MM.1S (cell line): ENCODE data around the gene NTSR1.

Source experiments
- DNase-seq: peaks from one replicate; pipeline ENCODE4 v3.0.0-alpha.2; 2015
- H2AFZ ChIP-seq: fragments of 300-600 bp; sonication (generic); 2 replicates; pipeline ENCODE4 v1.6.0; 2016; ENCODE audit warnings: antibody characterized with exemption, low read length
- H3F3A ChIP-seq: fragments of 300-600 bp; sonication (generic); 2 replicates; pipeline ENCODE4 v1.6.1; 2016; ENCODE audit warnings: mild to moderate bottlenecking, antibody characterized with exemption, low read length, moderate library complexity, mixed read lengths; ENCODE audit not compliant: insufficient read depth
- H3K27ac ChIP-seq: fragments of 300-600 bp; sonication (generic); 2 replicates; pipeline ENCODE4 v1.5.1; 2016; ENCODE audit warnings: mild to moderate bottlenecking, low read length
- H3K27me3 ChIP-seq: fragments of 300-600 bp; sonication (generic); replicated peaks from 2 replicates; pipeline ENCODE4 v1.6.0; 2016; ENCODE audit warnings: low read length; ENCODE audit not compliant: insufficient read depth
- H3K36me3 ChIP-seq: fragments of 300-600 bp; sonication (generic); replicated peaks from 2 replicates; pipeline ENCODE4 v1.6.1; 2016; ENCODE audit warnings: mild to moderate bottlenecking, low read length, mixed read lengths; ENCODE audit not compliant: insufficient read depth
- H3K4me1 ChIP-seq: fragments of 300-600 bp; sonication (generic); 2 replicates; pipeline ENCODE4 v1.6.1; 2016; ENCODE audit warnings: low read length, mixed read lengths
- H3K4me2 ChIP-seq: fragments of 300-600 bp; sonication (generic); 2 replicates; pipeline ENCODE4 v1.6.0; 2016; ENCODE audit warnings: low read depth, low read length
- H3K4me3 ChIP-seq: fragments of 300-600 bp; sonication (generic); 2 replicates; pipeline ENCODE4 v1.5.1; 2016; ENCODE audit warnings: low read length, mixed read lengths
- H3K79me2 ChIP-seq: fragments of 300-600 bp; sonication (generic); 2 replicates; pipeline ENCODE4 v1.6.1; 2016; ENCODE audit warnings: mixed run types, low read length, mixed read lengths
- H3K9ac ChIP-seq: fragments of 300-600 bp; sonication (generic); 2 replicates; pipeline ENCODE4 v1.6.1; 2016; ENCODE audit warnings: low read length, mixed read lengths
- H3K9me2 ChIP-seq: fragments of 300-600 bp; sonication (generic); replicated peaks from 2 replicates; pipeline ENCODE4 v1.6.1; 2016; ENCODE audit warnings: mild to moderate bottlenecking, low read length, mixed read lengths; ENCODE audit not compliant: insufficient read depth
- H3K9me3 ChIP-seq: fragments of 300-600 bp; sonication (generic); replicated peaks from 2 replicates; pipeline ENCODE4 v1.6.1; 2016; ENCODE audit warnings: mild to moderate bottlenecking, low read length, mixed read lengths; ENCODE audit not compliant: insufficient read depth
- H4K20me1 ChIP-seq: fragments of 300-600 bp; sonication (generic); 2 replicates; pipeline ENCODE4 v1.6.1; 2016; ENCODE audit warnings: mild to moderate bottlenecking, low read length, moderate library complexity, mixed read lengths; ENCODE audit not compliant: insufficient read depth
- EZH2 ChIP-seq: fragments of 300-600 bp; sonication (generic); optimal IDR thresholded peaks from 2 replicates; pipeline ENCODE3; 2017; ENCODE audit warnings: low read depth, mild to moderate bottlenecking, antibody characterized with exemption, low read length, mixed read lengths
- EZH2phosphoT487 ChIP-seq: fragments of 300-600 bp; sonication (generic); IDR thresholded peaks from 2 replicates; pipeline ENCODE4 v1.6.1; 2018; ENCODE audit warnings: antibody characterized with exemption, low read length
- TF ChIP-seq, protein P1 (sequence below): fragments of 300-600 bp; sonication (generic); IDR thresholded peaks from 2 replicates; pipeline ENCODE4 v1.5.1; 2016; ENCODE audit warnings: antibody characterized with exemption, low read length, mixed read lengths

NTSR1 gene

GRCh38 chr20:62718546-62718945 lies 9.9 kb downstream of the NTSR1 start:
- Histone ChIP-seq H3K4me1 (no peaks in the 10 kb centered on the region), H3F3A (no peaks in the 10 kb centered on the region), H3K27me3 (peaks cover 99% of the 10 kb centered on the region), H2AFZ (no peak overlapping the region), H3K36me3 (no peaks in the 10 kb centered on the region), H3K9me3 (no peaks in the 10 kb centered on the region), H3K9ac (no peak overlapping the region), H3K9me2 (no peaks in the 10 kb centered on the region), H4K20me1 (no peaks in the 10 kb centered on the region), H3K27ac (no peak overlapping the region), H3K4me3 (no peak overlapping the region), H3K79me2 (no peaks in the 10 kb centered on the region), H3K4me2 (no peak overlapping the region)
- DNase-seq = no peak
- no peak for TF ChIP-seq EZH2
- TF ChIP-seq, protein P1, sequence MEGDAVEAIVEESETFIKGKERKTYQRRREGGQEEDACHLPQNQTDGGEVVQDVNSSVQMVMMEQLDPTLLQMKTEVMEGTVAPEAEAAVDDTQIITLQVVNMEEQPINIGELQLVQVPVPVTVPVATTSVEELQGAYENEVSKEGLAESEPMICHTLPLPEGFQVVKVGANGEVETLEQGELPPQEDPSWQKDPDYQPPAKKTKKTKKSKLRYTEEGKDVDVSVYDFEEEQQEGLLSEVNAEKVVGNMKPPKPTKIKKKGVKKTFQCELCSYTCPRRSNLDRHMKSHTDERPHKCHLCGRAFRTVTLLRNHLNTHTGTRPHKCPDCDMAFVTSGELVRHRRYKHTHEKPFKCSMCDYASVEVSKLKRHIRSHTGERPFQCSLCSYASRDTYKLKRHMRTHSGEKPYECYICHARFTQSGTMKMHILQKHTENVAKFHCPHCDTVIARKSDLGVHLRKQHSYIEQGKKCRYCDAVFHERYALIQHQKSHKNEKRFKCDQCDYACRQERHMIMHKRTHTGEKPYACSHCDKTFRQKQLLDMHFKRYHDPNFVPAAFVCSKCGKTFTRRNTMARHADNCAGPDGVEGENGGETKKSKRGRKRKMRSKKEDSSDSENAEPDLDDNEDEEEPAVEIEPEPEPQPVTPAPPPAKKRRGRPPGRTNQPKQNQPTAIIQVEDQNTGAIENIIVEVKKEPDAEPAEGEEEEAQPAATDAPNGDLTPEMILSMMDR = no peak

DNA sequence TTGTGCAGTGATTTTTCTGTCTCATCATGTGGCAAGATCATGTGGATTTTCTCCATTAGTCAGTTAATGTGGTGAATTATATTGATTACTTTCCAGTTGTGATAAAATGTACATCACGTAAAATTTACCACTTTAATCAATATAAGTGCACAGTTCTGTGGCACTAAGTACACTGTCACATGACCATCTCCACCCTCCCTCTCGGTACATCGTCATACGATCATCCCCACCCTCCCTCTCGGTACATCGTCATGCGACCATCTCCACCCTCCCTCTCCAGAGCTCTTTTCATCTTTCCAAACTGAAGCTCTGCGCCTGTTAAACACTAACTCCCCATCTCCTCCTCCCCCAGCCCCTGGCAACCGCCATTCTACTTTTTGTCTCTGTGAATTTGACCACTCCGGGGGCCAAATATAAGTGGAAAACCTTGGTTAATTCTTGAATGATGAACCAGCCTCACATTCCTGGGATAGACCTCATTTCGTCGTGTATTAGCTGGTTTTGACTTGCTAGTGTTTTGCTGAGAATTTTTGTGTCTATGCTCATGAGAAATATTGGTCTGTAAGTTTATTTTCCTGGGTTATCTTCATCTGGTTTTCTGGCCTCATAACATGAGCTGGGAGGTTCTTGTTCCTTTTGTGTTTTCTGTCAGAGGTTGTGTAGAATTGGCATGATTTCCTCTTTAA lies 10.8 kb downstream of the NTSR1 start:
- no peaks in the 10 kb centered on the region for H3K4me1 ChIP-seq
- no peaks in the 10 kb centered on the region for H3K36me3 ChIP-seq
- no peaks in the 10 kb centered on the region for H3K79me2 ChIP-seq
- H3F3A ChIP-seq = no peaks in the 10 kb centered on the region
- TF ChIP-seq EZH2phosphoT487 (no peak), EZH2 (no peak)
- TF ChIP-seq, protein P1 = no peak
- no peaks in the 10 kb centered on the region for H3K9me3 ChIP-seq
- H3K27ac ChIP-seq = no peak overlapping the region
- H3K9ac ChIP-seq = no peak overlapping the region
- H3K4me3 ChIP-seq = no peak overlapping the region
- DNase-seq = no peak
- H3K4me2 ChIP-seq = no peak overlapping the region
- peaks cover 99% of the 10 kb centered on the region for H3K27me3 ChIP-seq
- H2AFZ ChIP-seq = no peak overlapping the region
- H3K9me2 ChIP-seq = no peaks in the 10 kb centered on the region
- no peaks in the 10 kb centered on the region for H4K20me1 ChIP-seq

GRCh38 chr20:62721511-62722370 lies 13.1 kb downstream of the NTSR1 start:
- Histone ChIP-seq H3K27ac (no peak overlapping the region), H3K9me2 (no peaks in the 10 kb centered on the region), H3K4me2 (no peak overlapping the region), H3K4me1 (no peaks in the 10 kb centered on the region), H3K27me3 (peaks cover 99% of the 10 kb centered on the region), H4K20me1 (no peaks in the 10 kb centered on the region), H3K9ac (no peak overlapping the region), H3K4me3 (no peak overlapping the region), H3F3A (no peaks in the 10 kb centered on the region), H2AFZ (no peak overlapping the region), H3K9me3 (no peaks in the 10 kb centered on the region), H3K79me2 (no peaks in the 10 kb centered on the region), H3K36me3 (no peaks in the 10 kb centered on the region)
- TF ChIP-seq, protein P1 = no peak
- no peak for TF ChIP-seq EZH2phosphoT487
- TF ChIP-seq EZH2 = no peak
- no peak for DNase-seq
